ENCODE results near the gene BTBD1. TPM values are rescaled to one million over a fixed set of nuclear protein-coding genes. Genes with fewer than 3 reads are reported as not detected.

The BTBD1 gene
- total RNA-seq, 1 experiment from 2014 or later = 80.0 TPM

DNA sequence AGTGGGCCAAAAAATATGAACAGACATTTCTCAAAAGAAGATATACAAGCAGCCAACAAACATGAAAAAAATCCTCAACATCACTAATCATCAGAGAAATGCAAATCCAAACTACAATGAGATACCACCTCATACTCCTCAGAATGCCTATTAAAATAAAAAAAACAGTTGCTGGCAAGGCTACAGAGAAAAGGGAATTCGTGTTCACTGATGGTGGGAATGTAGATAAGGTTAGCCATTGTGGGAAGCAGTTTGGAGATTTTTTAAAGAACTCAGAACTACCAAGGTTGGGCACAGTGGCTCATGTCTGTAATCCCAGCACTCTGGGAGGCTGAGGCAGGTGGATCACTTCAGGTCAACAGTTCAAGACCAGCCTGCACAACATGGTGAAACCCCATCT, 27.8 kb downstream of the BTBD1 start:
- H3K4me1 ChIP-seq (ENCODE audit: control insufficient read depth in 1 of 2, insufficient read depth in 2 of 2, low read length in 2 of 2) = no peaks in the 10 kb centered on the region
- BruUV-seq (replicated peaks) = no TSS peak
- no peaks in the 10 kb centered on the region for H3K9me3 ChIP-seq (ENCODE audit: control insufficient read depth in 1 of 2, insufficient read depth in 1 of 2, low read depth in 1 of 2, low read length in 2 of 2)
- ATAC-seq = no peak
- peaks cover 12 to 29% of the 10 kb centered on the region in 2 experiments; a peak in 3 of 4 replicates for H3K36me3 ChIP-seq (ENCODE audit: control insufficient read depth in 1 of 2, insufficient read depth in 2 of 2, low read length in 2 of 2)
- ChIA-PET RAD21 (ENCODE audit: low non-redundant PET in 1 of 2, low total read pairs in 2 of 2, uncharacterized antibody in 2 of 2, unreplicated experiment in 2 of 2) (no interaction called here), CTCF (interaction anchor here (0.7 kb wide), 1 partner anchor 290 kb away, joined by 3 read pairs; no protein-coding TSS in a partner anchor), POLR2A (no interaction called here)
- H3K9me2 ChIP-seq (ENCODE audit: insufficient read depth) = no peaks in the 10 kb centered on the region
- no peak overlapping the region for H3K27ac ChIP-seq (ENCODE audit: low read depth, low read length)
- DNase-seq (ENCODE audit: low read depth, low spot score) = no peak
- no peak for TF ChIP-seq CEBPB (IDR thresholded peaks at IDR 0.05; ENCODE audit: low read depth)
- no peak for TF ChIP-seq EGR1 (IDR thresholded peaks at IDR 0.05; ENCODE audit: low read depth)
- no peak for TF ChIP-seq ZFX (IDR thresholded peaks at IDR 0.05)
- no peak for TF ChIP-seq EZH2phosphoT487 (IDR thresholded peaks at IDR 0.05; ENCODE audit: borderline replicate concordance)
- TF ChIP-seq CBX3 (IDR thresholded peaks at IDR 0.05; ENCODE audit: low read depth) = no peak
- TF ChIP-seq YY1 (IDR thresholded peaks at IDR 0.05; ENCODE audit: extremely low read depth, insufficient replicate concordance, low read depth, low read length) = no peak
- H4K20me1 ChIP-seq (ENCODE audit: insufficient read depth) = peaks cover 11% of the 10 kb centered on the region; the same call in 1 of the 2 replicates
- no peak overlapping the region for H3K9ac ChIP-seq (ENCODE audit: low read length)
- H3K27me3 ChIP-seq (ENCODE audit: insufficient read depth, low read length) = no peaks in the 10 kb centered on the region
- no peak overlapping the region for H3K4me3 ChIP-seq (replicated peaks in 1 of 2; ENCODE audit: low read depth in 1 of 2, low read length in 2 of 2)
- intact Hi-C loops (cut with micrococcal nuclease) = no loop called here
- no peak overlapping the region for H3K4me2 ChIP-seq (ENCODE audit: low read length)
- H3K79me2 ChIP-seq (ENCODE audit: insufficient read depth, low read length) = peaks cover 93% of the 10 kb centered on the region
- no peak overlapping the region for H2AFZ ChIP-seq (ENCODE audit: low read depth, low read length, poor library complexity, severe bottlenecking)

DNA sequence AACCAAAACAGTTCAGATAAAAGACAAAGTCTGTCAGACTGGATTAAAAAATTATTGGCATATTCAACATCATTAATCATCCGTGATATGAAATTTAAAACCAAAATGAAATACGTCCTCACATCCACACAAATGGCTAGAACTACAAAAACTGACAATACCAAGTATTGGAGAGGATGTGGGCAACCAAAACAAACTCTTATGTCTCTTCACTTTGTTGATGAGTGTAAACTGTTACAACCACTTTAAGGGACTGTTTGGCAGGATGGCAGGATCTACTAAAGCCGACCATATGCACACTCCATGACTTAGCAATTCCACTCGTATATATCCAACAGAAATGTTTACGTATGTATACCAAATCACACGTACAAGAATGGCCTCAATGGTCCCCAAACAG, 30.8 kb downstream of the BTBD1 start:
- ChIA-PET POLR2A (no interaction called here), CTCF (interaction anchor here (0.9 kb wide), 1 partner anchor 25 kb away, joined by 3 read pairs; the partner anchor contains the start of gene C15orf40)
- H4K20me1 ChIP-seq (ENCODE audit: insufficient read depth) = peaks cover 11% of the 10 kb centered on the region; the same call in 1 of the 2 replicates
- TF ChIP-seq YY1 (IDR thresholded peaks at IDR 0.05; ENCODE audit: extremely low read depth, insufficient replicate concordance, low read depth, low read length) = no peak
- no peak for TF ChIP-seq ZBTB33 (IDR thresholded peaks at IDR 0.05; ENCODE audit: extremely low read depth, insufficient replicate concordance, low read length)
- TF ChIP-seq POLR2AphosphoS5 (IDR thresholded peaks at IDR 0.05; ENCODE audit: low read depth, low read length) = no peak
- TF ChIP-seq CBX3 (IDR thresholded peaks at IDR 0.05; ENCODE audit: low read depth) = no peak
- no peak for TF ChIP-seq RAD21 (IDR thresholded peaks at IDR 0.05; ENCODE audit: low read depth)
- TF ChIP-seq, protein P1, sequence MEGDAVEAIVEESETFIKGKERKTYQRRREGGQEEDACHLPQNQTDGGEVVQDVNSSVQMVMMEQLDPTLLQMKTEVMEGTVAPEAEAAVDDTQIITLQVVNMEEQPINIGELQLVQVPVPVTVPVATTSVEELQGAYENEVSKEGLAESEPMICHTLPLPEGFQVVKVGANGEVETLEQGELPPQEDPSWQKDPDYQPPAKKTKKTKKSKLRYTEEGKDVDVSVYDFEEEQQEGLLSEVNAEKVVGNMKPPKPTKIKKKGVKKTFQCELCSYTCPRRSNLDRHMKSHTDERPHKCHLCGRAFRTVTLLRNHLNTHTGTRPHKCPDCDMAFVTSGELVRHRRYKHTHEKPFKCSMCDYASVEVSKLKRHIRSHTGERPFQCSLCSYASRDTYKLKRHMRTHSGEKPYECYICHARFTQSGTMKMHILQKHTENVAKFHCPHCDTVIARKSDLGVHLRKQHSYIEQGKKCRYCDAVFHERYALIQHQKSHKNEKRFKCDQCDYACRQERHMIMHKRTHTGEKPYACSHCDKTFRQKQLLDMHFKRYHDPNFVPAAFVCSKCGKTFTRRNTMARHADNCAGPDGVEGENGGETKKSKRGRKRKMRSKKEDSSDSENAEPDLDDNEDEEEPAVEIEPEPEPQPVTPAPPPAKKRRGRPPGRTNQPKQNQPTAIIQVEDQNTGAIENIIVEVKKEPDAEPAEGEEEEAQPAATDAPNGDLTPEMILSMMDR (IDR thresholded peaks at IDR 0.05 in 2 of 3, conservative IDR thresholded peaks at IDR 0.05 in 1 of 3; ENCODE audit: borderline replicate concordance in 1 of 3, insufficient read depth in 1 of 3, low read depth in 2 of 3, low read length in 2 of 3) = no peak
- no peak for TF ChIP-seq ZNF274 (IDR thresholded peaks at IDR 0.05; ENCODE audit: low read depth, low read length)
- no peak for TF ChIP-seq ZFX (IDR thresholded peaks at IDR 0.05)
- no peak for TF ChIP-seq SRF (IDR thresholded peaks at IDR 0.05; ENCODE audit: low read depth)
- TF ChIP-seq CEBPB (IDR thresholded peaks at IDR 0.05; ENCODE audit: low read depth) = no peak
- TF ChIP-seq SP1 (IDR thresholded peaks at IDR 0.05; ENCODE audit: low read depth) = no peak
- no peak for TF ChIP-seq SIN3A (IDR thresholded peaks at IDR 0.05; ENCODE audit: low read depth)
- no peak for TF ChIP-seq FOSL1 (IDR thresholded peaks at IDR 0.05; ENCODE audit: low read depth)

More for the DNA sequence above, 30.8 kb downstream of the BTBD1 start:
- intact Hi-C loops (cut with micrococcal nuclease) = no loop called here
- no peak overlapping the region for H3K4me2 ChIP-seq (ENCODE audit: low read length)
- H2AFZ ChIP-seq (ENCODE audit: low read depth, low read length, poor library complexity, severe bottlenecking) = no peak overlapping the region
- no peaks in the 10 kb centered on the region for H3K9me2 ChIP-seq (ENCODE audit: insufficient read depth)
- H3K36me3 ChIP-seq (ENCODE audit: control insufficient read depth in 1 of 2, insufficient read depth in 2 of 2, low read length in 2 of 2) = peaks cover 10 to 14% of the 10 kb centered on the region in 2 experiments; a peak in 3 of 4 replicates
- ATAC-seq (no peak), DNase-seq (ENCODE audit: low read depth, low spot score) (no peak)
- H3K27me3 ChIP-seq (ENCODE audit: insufficient read depth, low read length) = no peaks in the 10 kb centered on the region
- H3K4me3 ChIP-seq (replicated peaks in 1 of 2; ENCODE audit: low read depth in 1 of 2, low read length in 2 of 2) = no peak overlapping the region
- H3K79me2 ChIP-seq (ENCODE audit: insufficient read depth, low read length) = peaks cover 100% of the 10 kb centered on the region
- RAD21 ChIA-PET (ENCODE audit: low non-redundant PET in 1 of 2, low total read pairs in 2 of 2, uncharacterized antibody in 2 of 2, unreplicated experiment in 2 of 2) = no interaction called here
- no peaks in the 10 kb centered on the region for H3K9me3 ChIP-seq (ENCODE audit: control insufficient read depth in 1 of 2, insufficient read depth in 1 of 2, low read depth in 1 of 2, low read length in 2 of 2)
- no peaks in the 10 kb centered on the region for H3K4me1 ChIP-seq (ENCODE audit: control insufficient read depth in 1 of 2, insufficient read depth in 2 of 2, low read length in 2 of 2)
- BruUV-seq (replicated peaks) = no TSS peak
- no peak overlapping the region for H3K9ac ChIP-seq (ENCODE audit: low read length)
- H3K27ac ChIP-seq (ENCODE audit: low read depth, low read length) = no peak overlapping the region

Measured in HCT116 (cell line).